ENCODE data around the gene XG.
A peak's percentile ranks its signal among the peaks of the same experiment; 100 is the strongest.
"Not testable (repeated sequence)": the region's sequence is repeated elsewhere in the genome, so short reads cannot be mapped to it uniquely, and the experiment has no call there.

The XG gene

GRCh38 chrX:2740672-2741071 is 11.2 kb upstream of the XG start:
- H3K27me3 ChIP-seq, result no peaks in the 10 kb centered on the region
- H3K4me3 ChIP-seq, result no peak overlapping the region
- H3K27ac ChIP-seq, result no peak overlapping the region
- H4K20me1 ChIP-seq, result no peaks in the 10 kb centered on the region
- no peak overlapping the region for H3K4me2 ChIP-seq
- H3K9me3 ChIP-seq (replicated peaks in 1 of 11), result no peaks in the 10 kb centered on the region
- no peak overlapping the region for H3K9ac ChIP-seq
- TF ChIP-seq Cebpa-rat (IDR thresholded peaks at IDR 0.05), result no peak
- H3K36me3 ChIP-seq, result peaks cover 70 to 86% (median 82%) of the 10 kb centered on the region in 11 experiments
- no peaks in the 10 kb centered on the region for H3K4me1 ChIP-seq

GRCh38 chrX:2741386-2741785 is 10.5 kb upstream of the XG start:
- Histone ChIP-seq H3K9ac (no peak overlapping the region), H3K4me3 (no peak overlapping the region), H3K9me3 (replicated peaks in 1 of 11) (no peaks in the 10 kb centered on the region), H3K27ac (no peak overlapping the region), H3K4me2 (no peak overlapping the region), H3K27me3 (no peaks in the 10 kb centered on the region), H3K4me1 (no peaks in the 10 kb centered on the region), H4K20me1 (no peaks in the 10 kb centered on the region), H3K36me3 (peaks cover 64 to 79% (median 75%) of the 10 kb centered on the region in 11 experiments)
- TF ChIP-seq Cebpa-rat (IDR thresholded peaks at IDR 0.05), result no peak

DNA sequence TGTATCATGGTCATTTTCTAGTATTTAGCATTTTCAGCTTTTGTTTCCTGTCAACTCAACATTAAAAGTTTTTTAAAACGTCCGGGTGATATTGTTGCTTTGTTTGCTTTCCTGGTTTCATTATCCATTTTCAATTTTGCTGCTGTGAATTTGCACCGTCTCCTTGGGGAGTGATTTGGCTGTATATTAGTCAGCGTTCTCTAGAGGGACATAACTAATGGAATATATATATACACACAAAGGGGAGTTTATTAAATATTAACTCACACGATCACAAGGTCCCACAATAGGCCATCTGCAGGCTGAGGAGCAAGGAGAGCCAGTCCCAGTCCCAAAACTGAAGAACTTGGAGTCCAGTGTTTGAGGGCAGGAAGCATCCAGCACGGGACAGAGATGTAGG is 5.6 kb upstream of the XG start:
- H3K36me3 ChIP-seq, result peaks cover 22 to 31% (median 27%) of the 10 kb centered on the region in 11 experiments
- not testable (repeated sequence) for H3K9me3 ChIP-seq (replicated peaks in 1 of 11); H3K9ac ChIP-seq; H3K27ac ChIP-seq; H3K4me3 ChIP-seq; H4K20me1 ChIP-seq; H3K4me2 ChIP-seq; H3K4me1 ChIP-seq; H3K27me3 ChIP-seq

GRCh38 chrX:2748171-2748814 is 3.5 kb upstream of the XG start:
- no peak for TF ChIP-seq Cebpa-rat (IDR thresholded peaks at IDR 0.05)
- Histone ChIP-seq H3K27me3 (no peaks in the 10 kb centered on the region), H3K4me3 (no peak overlapping the region), H4K20me1 (no peaks in the 10 kb centered on the region), H3K9ac (no peak overlapping the region), H3K4me1 (peaks cover 0 to 14% (median 8%) of the 10 kb centered on the region in 10 experiments; a peak in 13 of 20 replicates), H3K9me3 (replicated peaks in 1 of 11) (no peaks in the 10 kb centered on the region), H3K36me3 (peaks cover 6 to 10% (median 9%) of the 10 kb centered on the region in 11 experiments; a peak in 21 of 22 replicates), H3K4me2 (peak overlapping the region in 1 of 11 experiments; percentile 14; a peak in 1 of 22 replicates), H3K27ac (no peak overlapping the region)

DNA sequence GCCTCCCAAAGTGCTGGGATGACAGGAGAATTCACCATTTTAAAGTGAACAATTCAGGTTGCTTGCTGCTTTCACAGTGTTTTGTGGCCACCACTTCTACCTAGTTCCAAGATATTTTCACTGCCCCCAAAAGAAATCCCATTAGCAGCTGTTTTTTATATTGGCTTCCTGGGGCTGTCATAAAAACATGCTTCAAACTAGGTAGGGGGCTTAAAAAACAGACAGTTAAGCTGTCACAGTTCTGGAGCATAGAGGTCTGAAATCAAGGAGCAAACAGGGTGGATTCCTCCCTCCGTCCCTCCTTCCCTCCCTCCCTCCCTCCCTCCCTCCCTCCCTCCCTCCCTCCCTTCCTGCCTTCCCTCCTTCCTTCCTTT is 3.0 kb upstream of the XG start:
- no peak for TF ChIP-seq Cebpa-rat (IDR thresholded peaks at IDR 0.05)
- H4K20me1 ChIP-seq, result no peaks in the 10 kb centered on the region

DNA sequence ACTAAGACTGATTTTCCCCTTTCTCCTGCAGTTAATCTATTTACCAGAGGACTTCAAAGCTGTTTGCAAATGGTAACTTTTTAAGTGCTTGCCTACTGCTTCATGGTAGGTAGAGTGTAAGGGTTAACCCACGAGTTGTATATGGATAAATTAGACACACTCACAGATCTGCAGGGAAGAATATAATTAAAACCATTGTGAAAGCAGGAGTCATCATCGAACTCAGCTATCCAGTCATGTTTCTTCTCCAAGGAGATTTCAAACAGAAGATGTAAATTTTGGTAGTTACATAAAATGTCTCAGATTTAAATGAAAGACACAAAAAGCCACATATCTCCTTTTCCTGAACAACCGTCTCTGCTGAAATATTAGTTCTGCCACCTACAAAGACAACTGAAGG is 549 bp upstream of the XG start:
- H4K20me1 ChIP-seq, result no peaks in the 10 kb centered on the region
- no peak overlapping the region for H3K9ac ChIP-seq
- H3K4me2 ChIP-seq, result no peak overlapping the region
- TF ChIP-seq Cebpa-rat (IDR thresholded peaks at IDR 0.05), result no peak
- no peak overlapping the region for H3K27ac ChIP-seq
- H3K4me1 ChIP-seq, result peaks cover 0 to 22% (median 13%) of the 10 kb centered on the region in 10 experiments; a peak in 13 of 20 replicates
- no peaks in the 10 kb centered on the region for H3K9me3 ChIP-seq (replicated peaks in 1 of 11)
- no peak overlapping the region for H3K4me3 ChIP-seq
- H3K27me3 ChIP-seq, result no peaks in the 10 kb centered on the region
- H3K36me3 ChIP-seq, result no peaks in the 10 kb centered on the region

More for the DNA sequence above, 3.0 kb upstream of the XG start:
- H3K27ac ChIP-seq, result no peak overlapping the region
- no peak overlapping the region for H3K4me3 ChIP-seq
- H3K9me3 ChIP-seq (replicated peaks in 1 of 11), result no peaks in the 10 kb centered on the region
- H3K36me3 ChIP-seq, result peaks cover under 1 to 5% (median 4%) of the 10 kb centered on the region in 11 experiments; a peak in 20 of 22 replicates
- H3K4me2 ChIP-seq, result peak overlapping the region in 1 of 11 experiments; percentile 14; a peak in 1 of 22 replicates
- peaks cover 0 to 20% (median 13%) of the 10 kb centered on the region in 10 experiments; a peak in 13 of 20 replicates for H3K4me1 ChIP-seq
- no peaks in the 10 kb centered on the region for H3K27me3 ChIP-seq
- H3K9ac ChIP-seq, result no peak overlapping the region

GRCh38 chrX:2752441-2752840 is 601 bp downstream of the XG start:
- H3K36me3 ChIP-seq; H3K27me3 ChIP-seq; H4K20me1 ChIP-seq; H3K9ac ChIP-seq; H3K27ac ChIP-seq; H3K4me3 ChIP-seq; H3K9me3 ChIP-seq (replicated peaks in 1 of 11): not testable (repeated sequence)
- H3K4me1 ChIP-seq, result peaks cover 0 to 22% (median 13%) of the 10 kb centered on the region in 10 experiments; a peak in 13 of 20 replicates
- H3K4me2 ChIP-seq, result peak overlapping the region in 5 of 11 experiments; percentile 35 to 56 (median 46); a peak in 2 of 22 replicates

GRCh38 chrX:2755163-2755715 is 3.4 kb downstream of the XG start:
- not testable (repeated sequence) for H3K27ac ChIP-seq; H3K36me3 ChIP-seq; H3K27me3 ChIP-seq; H3K9me3 ChIP-seq (replicated peaks in 1 of 11); H3K4me3 ChIP-seq; H3K4me2 ChIP-seq; H4K20me1 ChIP-seq; H3K9ac ChIP-seq
- H3K4me1 ChIP-seq, result peaks cover 0 to 20% (median 11%) of the 10 kb centered on the region in 10 experiments; a peak in 11 of 20 replicates

GRCh38 chrX:2756548-2756947 is 4.7 kb downstream of the XG start:
- Histone ChIP-seq H3K9me3 (replicated peaks in 1 of 11) (no peaks in the 10 kb centered on the region), H3K27me3 (no peaks in the 10 kb centered on the region), H4K20me1 (no peaks in the 10 kb centered on the region), H3K27ac (no peak overlapping the region), H3K4me1 (peaks cover 0 to 15% (median 11%) of the 10 kb centered on the region in 10 experiments; a peak in 11 of 20 replicates), H3K4me3 (no peak overlapping the region), H3K36me3 (no peaks in the 10 kb centered on the region), H3K9ac (no peak overlapping the region), H3K4me2 (no peak overlapping the region)
- no peak for TF ChIP-seq Cebpa-rat (IDR thresholded peaks at IDR 0.05)

GRCh38 chrX:2761246-2761645 is 9.4 kb downstream of the XG start:
- no peaks in the 10 kb centered on the region for H3K27me3 ChIP-seq
- no peak overlapping the region for H3K9ac ChIP-seq
- peaks cover 0 to 8% (median 3%) of the 10 kb centered on the region in 10 experiments; a peak in 6 of 20 replicates for H3K4me1 ChIP-seq
- H3K4me3 ChIP-seq, result no peak overlapping the region
- peaks cover 0 to 13% (median 0%) of the 10 kb centered on the region in 11 experiments; a peak in 5 of 22 replicates for H3K9me3 ChIP-seq (replicated peaks in 1 of 11)
- H3K27ac ChIP-seq, result no peak overlapping the region
- no peaks in the 10 kb centered on the region for H4K20me1 ChIP-seq
- no peak overlapping the region for H3K4me2 ChIP-seq
- no peak for TF ChIP-seq Cebpa-rat (IDR thresholded peaks at IDR 0.05)
- H3K36me3 ChIP-seq, result no peaks in the 10 kb centered on the region

GRCh38 chrX:2762671-2763070 is 10.8 kb downstream of the XG start:
- not testable (repeated sequence) for H3K27ac ChIP-seq, H3K9ac ChIP-seq, H3K27me3 ChIP-seq, H3K4me2 ChIP-seq, H4K20me1 ChIP-seq, H3K4me3 ChIP-seq, H3K4me1 ChIP-seq, H3K36me3 ChIP-seq
- H3K9me3 ChIP-seq (replicated peaks in 1 of 11), result peaks cover 0 to 13% (median 0%) of the 10 kb centered on the region in 11 experiments; a peak in 5 of 22 replicates

Data from BLaER1 treated with 17β-estradiol and CSF1 and Interleukin-3, amounts not matched to agents 10 nM and 100 nM (cell line).